IMR-90 (cell line): ENCODE data around the gene GABRR3. TPM values are rescaled to one million over a fixed set of nuclear protein-coding genes. Genes with fewer than 3 reads are reported as not detected.

Experiments used
- ATAC-seq: fragments of 200-7000 bp; cut with Tn5 transposase; 2 replicates; pipeline ENCODE4 v1.9.1; 2020; ENCODE audit warnings: low read depth, mild to moderate bottlenecking, moderate library complexity
- BruUV-seq: library from RNA; stranded (reverse); fragments of 400-500 nt; replicated peaks from 2 replicates; lab custom pipeline; 2021; lab: Mats Ljungman, UMichigan
- CTCF ChIA-PET: fragments of 300-600 bp; formaldehyde crosslinking; extraction: SDS; loops from one replicate; lab custom pipeline; 2021; ENCODE audit warnings: antibody characterized with exemption; lab: Yijun Ruan, JAX
- POLR2A ChIA-PET: fragments of 300-600 bp; sonication (Branson Sonifier 250); formaldehyde crosslinking; loops from one replicate; lab custom pipeline; 2022; ENCODE audit warnings: antibody characterized with exemption; ENCODE audit not compliant: unreplicated experiment; lab: Charles Lee
- DNase-seq: peaks from one replicate; pipeline ENCODE4 v3.0.0; 2013
- H2AFZ ChIP-seq: replicated peaks from 2 replicates; pipeline ENCODE3; 2013; ENCODE audit warnings: low read length, mild to moderate bottlenecking; ENCODE audit not compliant: poor library complexity
- H2AK5ac ChIP-seq: 2 replicates; pipeline ENCODE4 v1.6.1; 2013; ENCODE audit warnings: low read depth, low read length, inconsistent platforms
- H2AK9ac ChIP-seq: replicated peaks from 2 replicates; pipeline ENCODE3; 2013; ENCODE audit warnings: mild to moderate bottlenecking, low read depth, low read length, moderate library complexity; ENCODE audit not compliant: poor library complexity
- H2BK120ac ChIP-seq: 2 replicates; pipeline ENCODE4 v1.6.1; 2013; ENCODE audit warnings: low read depth, low read length, inconsistent platforms
- H2BK15ac ChIP-seq: 3 replicates; pipeline ENCODE4 v1.6.1; 2013; ENCODE audit warnings: low read depth, low read length, inconsistent platforms
- H2BK20ac ChIP-seq: 2 replicates; pipeline ENCODE4 v1.6.1; 2013; ENCODE audit warnings: low read depth, mild to moderate bottlenecking, inconsistent platforms, low read length, moderate library complexity
- H2BK5ac ChIP-seq: 2 replicates; pipeline ENCODE4 v1.6.1; 2013; ENCODE audit warnings: mild to moderate bottlenecking, low read depth, low read length, inconsistent platforms; ENCODE audit not compliant: poor library complexity, severe bottlenecking
- H3K14ac ChIP-seq: replicated peaks from 2 replicates; pipeline ENCODE4 v1.6.1; 2013; ENCODE audit warnings: low read depth, low read length, inconsistent platforms
- H3K18ac ChIP-seq: 2 replicates; pipeline ENCODE4 v1.6.1; 2013; ENCODE audit warnings: low read depth, low read length, control low read depth
- H3K23ac ChIP-seq: 2 replicates; pipeline ENCODE4 v1.6.1; 2013; ENCODE audit warnings: low read depth, low read length, inconsistent platforms
- H3K27ac ChIP-seq: 2 replicates; pipeline ENCODE4 v1.5.1; 2013; ENCODE audit warnings: mild to moderate bottlenecking, control low read depth, low read length; ENCODE audit not compliant: insufficient read depth
- H3K27me3 ChIP-seq: 2 replicates; pipeline ENCODE4 v1.6.1; 2013; ENCODE audit warnings: low read length; ENCODE audit not compliant: control insufficient read depth, insufficient read depth
- H3K36me3 ChIP-seq: 2 replicates; pipeline ENCODE4 v1.6.1; 2013; ENCODE audit warnings: low read length, mixed read lengths; ENCODE audit not compliant: control insufficient read depth, insufficient read depth
- H3K4ac ChIP-seq: 2 replicates; pipeline ENCODE4 v1.6.1; 2013; ENCODE audit warnings: low read depth, low read length, inconsistent platforms
- H3K4me1 ChIP-seq: 2 replicates; pipeline ENCODE4 v1.6.1; 2013; ENCODE audit warnings: low read length, mixed read lengths; ENCODE audit not compliant: control insufficient read depth, insufficient read depth
- H3K4me2 ChIP-seq: 2 replicates; pipeline ENCODE4 v1.6.1; 2013; ENCODE audit warnings: low read depth, mild to moderate bottlenecking, control low read depth, low read length, moderate library complexity
- H3K4me3 ChIP-seq: 2 replicates; pipeline ENCODE4 v1.5.1; 2013; ENCODE audit warnings: low read depth, mild to moderate bottlenecking, control low read depth, low read length, moderate library complexity; ENCODE audit not compliant: insufficient read depth
- H3K56ac ChIP-seq: 2 replicates; pipeline ENCODE4 v1.6.1; 2013; ENCODE audit warnings: low read length, inconsistent platforms; ENCODE audit not compliant: insufficient read depth; ENCODE audit errors: extremely low read depth
- H3K79me1 ChIP-seq, 2 experiments: 2 replicates each; pipeline ENCODE4 v1.6.1; 2013; ENCODE audit warnings: low read length in 2 of 2, inconsistent platforms in 1 of 2, low read depth in 1 of 2
- H3K9ac ChIP-seq: 2 replicates; pipeline ENCODE4 v1.6.1; 2013; ENCODE audit warnings: low read depth, low read length, control low read depth
- H3K9me1 ChIP-seq: 2 replicates; pipeline ENCODE4 v1.6.1; 2013; ENCODE audit warnings: low read length, inconsistent platforms; ENCODE audit not compliant: insufficient read depth
- H3K9me3 ChIP-seq: 2 replicates; pipeline ENCODE4 v1.6.1; 2013; ENCODE audit warnings: low read length; ENCODE audit not compliant: control insufficient read depth, insufficient read depth
- H4K20me1 ChIP-seq: 2 replicates; pipeline ENCODE4 v1.6.1; 2013; ENCODE audit warnings: low read length, inconsistent platforms; ENCODE audit not compliant: insufficient read depth
- H4K5ac ChIP-seq: 2 replicates; pipeline ENCODE4 v1.6.1; 2013; ENCODE audit warnings: mild to moderate bottlenecking, low read depth, low read length, control low read depth
- H4K8ac ChIP-seq, 2 experiments: 2 replicates each; pipeline ENCODE4 v1.6.1; 2013; ENCODE audit warnings: low read depth in 2 of 2, low read length in 2 of 2, control low read depth in 1 of 2, inconsistent platforms in 1 of 2
- H4K91ac ChIP-seq: 2 replicates; pipeline ENCODE4 v1.6.1; 2013; ENCODE audit warnings: low read depth, low read length, inconsistent platforms; ENCODE audit not compliant: insufficient read depth
- BHLHE40 ChIP-seq: fragments of 150-350 bp; IDR thresholded peaks from 2 replicates; pipeline ENCODE4 v1.6.1; 2016; ENCODE audit warnings: mild to moderate bottlenecking, low read depth, low read length
- CHD1 ChIP-seq: IDR thresholded peaks from 2 replicates; pipeline ENCODE4 v1.6.1; 2012; ENCODE audit warnings: low read depth, low read length, improper control_type of control experiment
- ELK1 ChIP-seq: fragments of 150-350 bp; IDR thresholded peaks from 2 replicates; pipeline ENCODE4 v1.6.1; 2016; ENCODE audit warnings: low read depth, mild to moderate bottlenecking, low read length, moderate library complexity, borderline replicate concordance
- MAZ ChIP-seq: IDR thresholded peaks from 2 replicates; pipeline ENCODE4 v1.6.1; 2012; ENCODE audit warnings: low read depth, mild to moderate bottlenecking, low read length, improper control_type of control experiment, moderate library complexity, borderline replicate concordance
- MXI1 ChIP-seq: IDR thresholded peaks from 2 replicates; pipeline ENCODE4 v1.6.1; 2012; ENCODE audit warnings: low read depth, mild to moderate bottlenecking, low read length, moderate library complexity, borderline replicate concordance
- POLR2A ChIP-seq: IDR thresholded peaks from 2 replicates; pipeline ENCODE4 v1.6.1; 2012; ENCODE audit warnings: mild to moderate bottlenecking, low read depth, low read length
- RFX5 ChIP-seq: IDR thresholded peaks from 2 replicates; pipeline ENCODE4 v1.8.0; 2012; ENCODE audit warnings: low read depth, mild to moderate bottlenecking, low read length, moderate library complexity
- SMC3 ChIP-seq: fragments of 150-350 bp; IDR thresholded peaks from 2 replicates; pipeline ENCODE4 v1.6.1; 2016; ENCODE audit warnings: low read depth, mild to moderate bottlenecking, antibody characterized with exemption, low read length, moderate library complexity
- USF2 ChIP-seq: fragments of 150-350 bp; IDR thresholded peaks from 2 replicates; pipeline ENCODE4 v1.6.1; 2017; ENCODE audit warnings: mild to moderate bottlenecking, antibody characterized with exemption, low read length, low read depth
- WGBS, 2 experiments: methylation state at CpG; one replicate each; pipeline versions ENCODE4 v1.1.5 to v1.1.7; 2013; ENCODE audit warnings: missing lambda C conversion rate in 2 of 2; ENCODE audit not compliant: insufficient read length in 1 of 2; ENCODE audit errors: extremely low coverage in 2 of 2; 5-methylcytosine and 5-hydroxymethylcytosine counted together
- dilution Hi-C: fragments of 300-500 bp; cut with HindIII; formaldehyde crosslinking; loops from one replicate; pipeline ENCODE4 v1.14.3; 2018; ENCODE audit warnings: low sequenced_read_pairs; ENCODE audit not compliant: unreplicated experiment
- in situ Hi-C: fragments of 300-500 bp; cut with MboI; formaldehyde crosslinking; loops from 3 replicates; pipeline ENCODE4 v1.14.3; 2019; ENCODE audit warnings: low sequenced_read_pairs, inconsistent platforms, mixed read lengths
- intact Hi-C: fragments of 100-400 bp; cut with micrococcal nuclease; formaldehyde crosslinking; loops from 2 replicates; pipeline ENCODE4 v1.10.0; 2022
- polyA plus RNA-seq, 3 experiments: library from polyadenylated mRNA; depleted of rRNA; stranded (reverse); fragments of >200 nt; gene quantifications; 2 replicates each; pipeline ENCODE4 v1.2.3, GENCODE V29; 2012; ENCODE audit warnings: low replicate concordance in 1 of 3
- total RNA-seq: library from RNA; depleted of rRNA; stranded (reverse); fragments of >200 nt; gene quantifications from 2 replicates; pipeline ENCODE4 v1.2.3, GENCODE V29; 2012

Gene GABRR3
- total and polyA plus RNA-seq, 2 of the 4 experiments (the other 2 are of a cell fraction): not detected

GRCh38 chr3:97996988-97997387, 38.1 kb downstream of the GABRR3 start:
- no peaks in the 10 kb centered on the region for H3K9me3 ChIP-seq
- H3K23ac ChIP-seq: no peak overlapping the region
- no peak overlapping the region for H3K4ac ChIP-seq
- H3K4me1 ChIP-seq: no peaks in the 10 kb centered on the region
- no peaks in the 10 kb centered on the region for H3K36me3 ChIP-seq
- no peak overlapping the region for H2BK15ac ChIP-seq
- DNase-seq: no peak
- WGBS, 2 experiments: no CpG with 5 or more reads among the region's 4 CpGs
- CTCF ChIA-PET: no interaction called here
- H3K18ac ChIP-seq: no peak overlapping the region
- no peaks in the 10 kb centered on the region for H3K9me1 ChIP-seq
- in situ Hi-C loops (no loop called here), dilution Hi-C loops (no loop called here), intact Hi-C loops (no loop called here)
- no peak overlapping the region for H2BK5ac ChIP-seq
- no peak overlapping the region for H3K56ac ChIP-seq
- no peak for ATAC-seq
- BruUV-seq: no TSS peak
- no peaks in the 10 kb centered on the region for H4K20me1 ChIP-seq
- no peak overlapping the region for H3K27ac ChIP-seq
- no peak overlapping the region for H2AK5ac ChIP-seq
- peaks cover 7% of the 10 kb centered on the region for H3K27me3 ChIP-seq
- H3K4me2 ChIP-seq: no peak overlapping the region
- no peak overlapping the region for H4K8ac ChIP-seq
- no peak overlapping the region for H2BK20ac ChIP-seq
- H2AFZ ChIP-seq: no peak overlapping the region
- no peak overlapping the region for H3K14ac ChIP-seq
- H3K4me3 ChIP-seq: no peak overlapping the region
- no peak overlapping the region for H2AK9ac ChIP-seq
- no peak overlapping the region for H2BK120ac ChIP-seq
- no peak overlapping the region for H4K91ac ChIP-seq
- no peak for TF ChIP-seq MAZ
- no peak for TF ChIP-seq MXI1
- no peak for TF ChIP-seq SMC3
- no peak for TF ChIP-seq ELK1
- TF ChIP-seq POLR2A: no peak
- no peak for TF ChIP-seq RFX5
- no peak for TF ChIP-seq USF2
- TF ChIP-seq CHD1: no peak
- TF ChIP-seq BHLHE40: no peak
- H3K79me1 ChIP-seq: no peaks in the 10 kb centered on the region
- no peak overlapping the region for H3K9ac ChIP-seq
- no peak overlapping the region for H4K5ac ChIP-seq
- POLR2A ChIA-PET: interaction anchor here (0.6 kb wide), 1 partner anchor 102 kb away, joined by 8 read pairs; no protein-coding TSS in a partner anchor
